ENCODE measurements around the gene XYLT1.

The XYLT1 gene

DNA sequence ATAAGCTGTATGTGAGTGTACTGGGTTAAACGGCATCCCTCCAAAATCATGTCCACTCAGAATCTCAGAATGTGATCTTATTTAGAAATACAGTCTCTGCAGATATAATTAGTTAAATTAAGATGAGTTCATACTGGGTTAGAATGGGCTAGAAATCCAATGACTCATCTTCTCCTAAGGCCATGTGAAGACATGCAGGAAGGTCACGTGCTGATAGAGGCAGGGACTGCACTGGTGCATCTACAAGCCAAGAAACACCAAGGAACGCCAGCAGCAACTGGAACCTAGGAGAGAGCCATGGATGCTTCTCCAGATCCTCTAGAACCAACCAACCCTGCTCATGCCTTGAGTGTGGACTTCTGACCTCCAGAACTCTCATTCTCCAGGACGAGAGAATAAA lies 241.0 kb downstream of the XYLT1 start:
- no peak for TF ChIP-seq CTCF (IDR thresholded peaks at IDR 0.05; ENCODE audit: borderline replicate concordance, control extremely low read depth, extremely low read depth, insufficient read depth, missing control alignments)
- DNase-seq (ENCODE audit: low spot score) = no peak
- in situ Hi-C loops (cut with MboI; ENCODE audit: low sequenced_read_pairs, unreplicated experiment) = no loop called here

GRCh38 chr16:17229131-17229530 lies 241.6 kb downstream of the XYLT1 start:
- DNase-seq (ENCODE audit: low spot score) = no peak
- in situ Hi-C loops (cut with MboI; ENCODE audit: low sequenced_read_pairs, unreplicated experiment) = no loop called here
- TF ChIP-seq CTCF (IDR thresholded peaks at IDR 0.05; ENCODE audit: borderline replicate concordance, control extremely low read depth, extremely low read depth, insufficient read depth, missing control alignments) = no peak

- in situ Hi-C loops (cut with MboI; ENCODE audit: low sequenced_read_pairs, unreplicated experiment) = no loop called here
- no peak for TF ChIP-seq CTCF (IDR thresholded peaks at IDR 0.05; ENCODE audit: borderline replicate concordance, control extremely low read depth, extremely low read depth, insufficient read depth, missing control alignments)
- no peak for DNase-seq (ENCODE audit: low spot score)
Observed at GRCh38 chr16:17228708-17229055, 242.1 kb downstream of the XYLT1 start.

- TF ChIP-seq CTCF (IDR thresholded peaks at IDR 0.05; ENCODE audit: borderline replicate concordance, control extremely low read depth, extremely low read depth, insufficient read depth, missing control alignments) = no peak
- in situ Hi-C loops (cut with MboI; ENCODE audit: low sequenced_read_pairs, unreplicated experiment) = no loop called here
- no peak for DNase-seq (ENCODE audit: low spot score)
Observed at GRCh38 chr16:17228048-17228707, 242.6 kb downstream of the XYLT1 start.

DNA sequence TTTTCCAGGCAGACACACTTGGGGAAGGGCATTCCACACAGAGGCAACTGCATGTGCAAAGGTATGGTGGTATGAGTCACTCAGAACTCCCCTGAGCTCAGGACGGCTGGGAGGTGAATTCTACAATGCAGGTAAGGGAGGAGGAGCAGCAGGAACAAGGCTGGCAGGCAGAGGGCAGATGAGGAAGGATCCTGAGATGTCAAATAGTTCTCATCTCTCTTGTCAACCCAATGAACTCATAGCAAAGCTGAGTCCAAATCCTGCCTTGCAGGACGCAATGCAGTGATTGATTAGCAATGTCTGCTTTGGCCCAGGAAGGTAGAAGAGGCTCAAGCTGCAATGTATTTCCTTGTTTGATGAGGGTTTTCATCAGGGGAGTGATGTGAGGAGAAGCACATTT lies 243.5 kb downstream of the XYLT1 start:
- no peak for DNase-seq (ENCODE audit: low spot score)
- TF ChIP-seq CTCF (IDR thresholded peaks at IDR 0.05; ENCODE audit: borderline replicate concordance, control extremely low read depth, extremely low read depth, insufficient read depth, missing control alignments) = no peak
- in situ Hi-C loops (cut with MboI; ENCODE audit: low sequenced_read_pairs, unreplicated experiment) = no loop called here

GRCh38 chr16:17225541-17225940 lies 245.2 kb downstream of the XYLT1 start:
- TF ChIP-seq CTCF (IDR thresholded peaks at IDR 0.05; ENCODE audit: borderline replicate concordance, control extremely low read depth, extremely low read depth, insufficient read depth, missing control alignments) = no peak
- DNase-seq (ENCODE audit: low spot score) = no peak
- in situ Hi-C loops (cut with MboI; ENCODE audit: low sequenced_read_pairs, unreplicated experiment) = no loop called here
